GM12878 (cell line): ENCODE results near the gene VDR. TPM values are rescaled to one million over a fixed set of nuclear protein-coding genes. Genes with fewer than 3 reads are reported as not detected.

ENCODE experiments used
- ATAC-seq: fragments of 200-7000 bp; cut with Tn5 transposase; 3 replicates; pipeline ENCODE4 v1.9.1; 2020; ENCODE audit warnings: mild to moderate bottlenecking, moderate library complexity
- BruUV-seq: library from RNA; stranded (reverse); fragments of 400-500 nt; replicated peaks from 2 replicates; lab custom pipeline; 2021; lab: Mats Ljungman, UMichigan
- CTCF ChIA-PET: fragments of 300-600 bp; sonication (Branson Sonifier 250); formaldehyde crosslinking; extraction: SDS; loops from one replicate; lab custom pipeline; 2021; ENCODE audit warnings: inconsistent platforms; lab: Yijun Ruan, JAX
- POLR2A ChIA-PET: fragments of 350-600 bp; formaldehyde crosslinking; extraction: SDS; loops from one replicate; lab custom pipeline; 2021; ENCODE audit warnings: inconsistent platforms; lab: Charles Lee
- RAD21 ChIA-PET: fragments of 300-600 bp; sonication (Branson Sonifier 250); formaldehyde crosslinking; loops from one replicate; lab custom pipeline; 2023; ENCODE audit warnings: antibody characterized with exemption; ENCODE audit not compliant: unreplicated experiment; lab: Charles Lee
- SMC1A ChIA-PET: fragments of 300-600 bp; sonication (Branson Sonifier 250); formaldehyde crosslinking; loops from one replicate; lab custom pipeline; 2023; ENCODE audit not compliant: unreplicated experiment, uncharacterized antibody; lab: Charles Lee
- DNase-seq: peaks from one replicate; pipeline ENCODE4 v3.0.0-alpha.2; 2011; ENCODE audit warnings: low read depth, low spot score
- FAIRE-seq: peaks from 3 replicates; lab custom pipeline; 2011; peaks lifted over from hg19 to GRCh38; lab: Jason Lieb, UNC
- H2AFZ ChIP-seq: 2 replicates; pipeline ENCODE4 v1.6.0; 2011; ENCODE audit warnings: low read depth, low read length, control low read depth; ENCODE audit not compliant: control insufficient read depth
- H3K27ac ChIP-seq: 2 replicates; pipeline ENCODE4 v1.5.1; 2011; ENCODE audit warnings: control low read depth; ENCODE audit not compliant: control insufficient read depth, insufficient read depth
- H3K27me3 ChIP-seq, 2 experiments: replicated peaks in 1 of 2; 2 replicates each; pipeline versions ENCODE4 v1.6.0 to v1.6.1; 2011; ENCODE audit warnings: low read length in 1 of 2; ENCODE audit not compliant: control insufficient read depth in 2 of 2, insufficient read depth in 2 of 2
- H3K36me3 ChIP-seq, 2 experiments: 2 replicates each; pipeline ENCODE4 v1.5.1; 2011; ENCODE audit warnings: low read length in 1 of 2; ENCODE audit not compliant: control insufficient read depth in 2 of 2, insufficient read depth in 2 of 2
- H3K4me1 ChIP-seq: 2 replicates; pipeline ENCODE4 v1.6.1; 2011; ENCODE audit warnings: mild to moderate bottlenecking, low read length, moderate library complexity, mixed read lengths; ENCODE audit not compliant: control insufficient read depth, insufficient read depth
- H3K4me2 ChIP-seq: 2 replicates; pipeline ENCODE4 v1.6.0; 2011; ENCODE audit warnings: control low read depth; ENCODE audit not compliant: control insufficient read depth, insufficient read depth
- H3K4me3 ChIP-seq: fragments of 200-600 bp; sonication (generic); 2 replicates; pipeline ENCODE4 v1.5.1; 2016
- H3K79me2 ChIP-seq: 2 replicates; pipeline ENCODE4 v1.6.0; 2011; ENCODE audit warnings: low read length; ENCODE audit not compliant: control insufficient read depth, insufficient read depth
- H3K9ac ChIP-seq: 2 replicates; pipeline ENCODE4 v1.8.0; 2011; ENCODE audit warnings: low read length, control low read depth, mixed read lengths; ENCODE audit not compliant: control insufficient read depth, insufficient read depth
- H3K9me3 ChIP-seq: replicated peaks from 3 replicates; pipeline ENCODE4 v1.5.1; 2011; ENCODE audit warnings: mild to moderate bottlenecking, low read length; ENCODE audit not compliant: control insufficient read depth, insufficient read depth
- H4K20me1 ChIP-seq: 2 replicates; pipeline ENCODE4 v1.6.0; 2011; ENCODE audit not compliant: control insufficient read depth, insufficient read depth
- BRCA1 ChIP-seq: IDR thresholded peaks from 2 replicates; pipeline ENCODE4 v1.6.1; 2011; ENCODE audit warnings: low read depth, low read length, improper control_type of control experiment
- MXI1 ChIP-seq: fragments of 150-350 bp; IDR thresholded peaks from 2 replicates; pipeline ENCODE4 v1.6.1; 2011; ENCODE audit warnings: low read depth, mild to moderate bottlenecking, inconsistent platforms, low read length, improper control_type of control experiment
- NFYA ChIP-seq: IDR thresholded peaks from 2 replicates; pipeline ENCODE4 v1.6.1; 2011; ENCODE audit warnings: low read depth, mild to moderate bottlenecking, low read length, improper control_type of control experiment, borderline replicate concordance
- NFYB ChIP-seq: IDR thresholded peaks from 2 replicates; pipeline ENCODE4 v1.6.1; 2011; ENCODE audit warnings: low read depth, mild to moderate bottlenecking, low read length, improper control_type of control experiment, moderate library complexity; ENCODE audit not compliant: insufficient read depth
- NR2F1 ChIP-seq: fragments of 450-650 bp; conservative IDR thresholded peaks from 2 replicates; pipeline ENCODE4 v1.6.1; 2017; ENCODE audit warnings: mild to moderate bottlenecking
- SMARCA5 ChIP-seq: fragments of 450-650 bp; IDR thresholded peaks from 2 replicates; pipeline ENCODE4 v1.6.1; 2017; ENCODE audit warnings: mild to moderate bottlenecking
- SREBF2 ChIP-seq: IDR thresholded peaks from 2 replicates; pipeline ENCODE4 v1.6.1; 2012; ENCODE audit warnings: mild to moderate bottlenecking, low read length
- SRF ChIP-seq, 2 experiments: IDR thresholded peaks; 2 replicates each; pipeline ENCODE4 v1.6.1; 2011; ENCODE audit warnings: low read depth in 2 of 2, low read length in 2 of 2, mild to moderate bottlenecking in 1 of 2, moderate library complexity in 1 of 2
- TCF12 ChIP-seq: IDR thresholded peaks from 2 replicates; pipeline ENCODE4 v1.6.1; 2011; ENCODE audit warnings: low read depth, mild to moderate bottlenecking, low read length
- ZBTB11 ChIP-seq: fragments of 450-650 bp; formaldehyde crosslinking; IDR thresholded peaks from 2 replicates; pipeline ENCODE4 v1.5.0; 2022; ENCODE audit warnings: mild to moderate bottlenecking, missing genetic modification characterization
- WGBS: methylation state at CpG from one replicate; pipeline ENCODE4 v1.1.6; 2016; ENCODE audit warnings: low lambda C conversion rate; ENCODE audit not compliant: insufficient replicate concordance, insufficient coverage; ENCODE audit errors: missing lambda C conversion rate; 5-methylcytosine and 5-hydroxymethylcytosine counted together
- in situ Hi-C: fragments of 300-500 bp; cut with MboI; formaldehyde crosslinking; loops from 9 replicates; pipeline ENCODE4 v1.14.3; 2018; ENCODE audit warnings: mixed read lengths
- intact Hi-C: fragments of 100-400 bp; cut with micrococcal nuclease; formaldehyde crosslinking; loops from one replicate; pipeline ENCODE4 v1.14.2; 2022; ENCODE audit not compliant: unreplicated experiment
- polyA plus RNA-seq, 11 experiments: library from polyadenylated mRNA; depleted of rRNA in 4 of 11; unstranded in 6 of 11; stranded (reverse) in 5 of 11; fragments of >200 nt; fragmentation: Nextera tagmentation in 4 of 11; fragmentation: Illumina TruSeq in 1 of 11; extraction: Ambion mirVana in 4 of 11; extraction: Trizol in 1 of 11; gene quantifications; 1 replicate in 1 of 11; 2 replicates in 10 of 11; pipeline versions ENCODE4 v1.2.1 to v1.2.3, GENCODE V29; 2011 to 2016; ENCODE audit warnings: inconsistent platforms in 2 of 11, missing spikeins in 2 of 11, low read depth in 1 of 11
- total RNA-seq, 4 experiments: library from RNA; depleted of rRNA in 3 of 4; stranded (reverse); fragments of >200 nt in 3 of 4; fragmentation: Illumina TruSeq in 1 of 4; extraction: Trizol in 1 of 4; gene quantifications; 2 replicates each; pipeline versions ENCODE4 v1.2.1 to v1.2.3, GENCODE V29; 2013 to 2021
- TF ChIP-seq, protein P1 (sequence below): IDR thresholded peaks from 2 replicates; pipeline ENCODE4 v1.6.1; 2012; ENCODE audit warnings: mild to moderate bottlenecking, low read depth, low read length
- TF ChIP-seq, protein P2 (sequence below): IDR thresholded peaks from 2 replicates; pipeline ENCODE4 v1.6.1; 2011; ENCODE audit warnings: borderline replicate concordance, low read depth, mild to moderate bottlenecking, moderate library complexity, low read length; ENCODE audit not compliant: insufficient read depth, poor library complexity, severe bottlenecking

VDR gene
- total and polyA plus RNA-seq, 10 of the 15 experiments (the other 5 are each of a cell fraction or from before 2014, with no cell fraction given): 0.27 to 7.9 (median 3.0) TPM

DNA sequence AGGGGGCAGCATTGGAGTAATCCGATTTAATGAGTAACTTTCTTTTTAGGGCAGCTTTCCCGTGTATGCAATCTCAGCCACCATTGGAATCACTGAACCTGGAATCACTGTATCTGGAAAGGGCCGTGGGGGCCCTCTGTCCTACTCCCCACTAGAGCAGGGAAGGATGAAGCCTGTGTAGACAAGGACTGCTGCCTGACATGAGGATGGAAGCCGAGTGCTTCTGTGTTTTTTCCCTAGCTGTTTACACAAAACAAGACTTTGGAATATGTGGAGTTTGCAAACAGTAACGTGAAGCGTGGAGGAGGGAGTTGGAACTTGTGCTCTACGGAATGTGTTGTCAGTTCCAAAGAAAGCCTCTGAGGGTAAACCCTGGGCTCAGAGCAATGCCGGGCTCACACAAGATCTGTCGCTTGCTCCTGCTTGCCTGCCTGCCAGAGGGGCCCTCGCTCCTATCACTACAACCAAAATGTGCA, 52.7 kb downstream of the VDR start:
- Histone ChIP-seq H3K79me2 (no peaks in the 10 kb centered on the region), H3K4me3 (no peak overlapping the region), H3K9ac (no peak overlapping the region), H3K27me3 (no peaks in the 10 kb centered on the region), H2AFZ (no peak overlapping the region), H3K27ac (no peak overlapping the region), H3K4me2 (no peak overlapping the region), H3K4me1 (no peaks in the 10 kb centered on the region), H4K20me1 (no peaks in the 10 kb centered on the region), H3K9me3 (no peaks in the 10 kb centered on the region), H3K36me3 (no peaks in the 10 kb centered on the region)
- FAIRE-seq (no peak), DNase-seq (no peak), ATAC-seq (no peak)
- ChIA-PET SMC1A (interaction anchor here (1.4 to 1.5 kb wide), 2 partner anchors 34 to 97 kb away, joined by 3 to 5 read pairs; no protein-coding TSS in a partner anchor), POLR2A (interaction anchor here (0.8 kb wide), 1 partner anchor 18 kb away, joined by 3 read pairs; no protein-coding TSS in a partner anchor), CTCF (interaction anchor here (1.0 to 2.2 kb wide), 4 partner anchors 10 to 98 kb away, joined by 3 to 6 read pairs (median 4); no protein-coding TSS in a partner anchor), RAD21 (interaction anchor here (1.4 kb wide), 1 partner anchor 34 kb away, joined by 4 read pairs; no protein-coding TSS in a partner anchor)
- no TSS peak for BruUV-seq
- 87% methylated on average over 10 of the region's 10 CpGs for WGBS
- intact Hi-C loops: no loop called here
- TF ChIP-seq NFYA (no peak), NR2F1 (no peak), TCF12 (no peak), SMARCA5 (no peak), MXI1 (no peak), ZBTB11 (CRISPR knock-in tag) (no peak), BRCA1 (no peak), SREBF2 (no peak), NFYB (no peak), SRF (IDR thresholded peaks at IDR 0.05; ENCODE audit: low read depth in 2 of 2, low read length in 2 of 2) (no peak)
- TF ChIP-seq, protein P1, sequence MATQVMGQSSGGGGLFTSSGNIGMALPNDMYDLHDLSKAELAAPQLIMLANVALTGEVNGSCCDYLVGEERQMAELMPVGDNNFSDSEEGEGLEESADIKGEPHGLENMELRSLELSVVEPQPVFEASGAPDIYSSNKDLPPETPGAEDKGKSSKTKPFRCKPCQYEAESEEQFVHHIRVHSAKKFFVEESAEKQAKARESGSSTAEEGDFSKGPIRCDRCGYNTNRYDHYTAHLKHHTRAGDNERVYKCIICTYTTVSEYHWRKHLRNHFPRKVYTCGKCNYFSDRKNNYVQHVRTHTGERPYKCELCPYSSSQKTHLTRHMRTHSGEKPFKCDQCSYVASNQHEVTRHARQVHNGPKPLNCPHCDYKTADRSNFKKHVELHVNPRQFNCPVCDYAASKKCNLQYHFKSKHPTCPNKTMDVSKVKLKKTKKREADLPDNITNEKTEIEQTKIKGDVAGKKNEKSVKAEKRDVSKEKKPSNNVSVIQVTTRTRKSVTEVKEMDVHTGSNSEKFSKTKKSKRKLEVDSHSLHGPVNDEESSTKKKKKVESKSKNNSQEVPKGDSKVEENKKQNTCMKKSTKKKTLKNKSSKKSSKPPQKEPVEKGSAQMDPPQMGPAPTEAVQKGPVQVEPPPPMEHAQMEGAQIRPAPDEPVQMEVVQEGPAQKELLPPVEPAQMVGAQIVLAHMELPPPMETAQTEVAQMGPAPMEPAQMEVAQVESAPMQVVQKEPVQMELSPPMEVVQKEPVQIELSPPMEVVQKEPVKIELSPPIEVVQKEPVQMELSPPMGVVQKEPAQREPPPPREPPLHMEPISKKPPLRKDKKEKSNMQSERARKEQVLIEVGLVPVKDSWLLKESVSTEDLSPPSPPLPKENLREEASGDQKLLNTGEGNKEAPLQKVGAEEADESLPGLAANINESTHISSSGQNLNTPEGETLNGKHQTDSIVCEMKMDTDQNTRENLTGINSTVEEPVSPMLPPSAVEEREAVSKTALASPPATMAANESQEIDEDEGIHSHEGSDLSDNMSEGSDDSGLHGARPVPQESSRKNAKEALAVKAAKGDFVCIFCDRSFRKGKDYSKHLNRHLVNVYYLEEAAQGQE: no peak
- TF ChIP-seq, protein P2, sequence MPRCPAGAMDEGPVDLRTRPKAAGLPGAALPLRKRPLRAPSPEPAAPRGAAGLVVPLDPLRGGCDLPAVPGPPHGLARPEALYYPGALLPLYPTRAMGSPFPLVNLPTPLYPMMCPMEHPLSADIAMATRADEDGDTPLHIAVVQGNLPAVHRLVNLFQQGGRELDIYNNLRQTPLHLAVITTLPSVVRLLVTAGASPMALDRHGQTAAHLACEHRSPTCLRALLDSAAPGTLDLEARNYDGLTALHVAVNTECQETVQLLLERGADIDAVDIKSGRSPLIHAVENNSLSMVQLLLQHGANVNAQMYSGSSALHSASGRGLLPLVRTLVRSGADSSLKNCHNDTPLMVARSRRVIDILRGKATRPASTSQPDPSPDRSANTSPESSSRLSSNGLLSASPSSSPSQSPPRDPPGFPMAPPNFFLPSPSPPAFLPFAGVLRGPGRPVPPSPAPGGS: no peak
- in situ Hi-C loops: no loop called here
